22Rv1 (cell line): ENCODE data around the gene NRXN3.

ENCODE experiments used
- ZFX ChIP-seq: fragments of 450-650 bp; IDR thresholded peaks from 2 replicates; pipeline ENCODE4 v1.6.1; 2017; ENCODE audit warnings: antibody characterized with exemption, borderline replicate concordance
- TF ChIP-seq, protein P1 (sequence below): fragments of 450-650 bp; IDR thresholded peaks from 2 replicates; pipeline ENCODE4 v1.5.1; 2017; ENCODE audit warnings: mild to moderate bottlenecking

DNA sequence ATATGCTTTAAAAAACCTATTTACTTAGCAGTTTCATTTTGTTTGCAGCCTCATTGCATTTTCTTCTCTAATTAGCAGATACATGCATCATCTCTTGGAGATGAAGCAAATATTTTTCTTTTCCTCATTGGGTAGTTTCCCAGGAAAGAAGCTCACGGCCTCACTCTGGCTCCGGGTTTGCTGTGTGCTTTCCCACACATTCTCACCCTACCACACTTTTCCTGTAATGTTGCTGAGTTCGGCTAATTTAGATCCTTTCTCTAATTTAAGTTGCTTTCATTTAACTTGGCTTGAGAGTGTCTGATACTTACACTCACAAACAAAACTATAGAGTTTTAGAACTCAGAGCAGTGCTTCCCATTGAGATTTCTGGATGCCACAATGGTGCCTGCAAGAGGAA lies 928.2 kb downstream of the NRXN3 start:
- TF ChIP-seq, protein P1, sequence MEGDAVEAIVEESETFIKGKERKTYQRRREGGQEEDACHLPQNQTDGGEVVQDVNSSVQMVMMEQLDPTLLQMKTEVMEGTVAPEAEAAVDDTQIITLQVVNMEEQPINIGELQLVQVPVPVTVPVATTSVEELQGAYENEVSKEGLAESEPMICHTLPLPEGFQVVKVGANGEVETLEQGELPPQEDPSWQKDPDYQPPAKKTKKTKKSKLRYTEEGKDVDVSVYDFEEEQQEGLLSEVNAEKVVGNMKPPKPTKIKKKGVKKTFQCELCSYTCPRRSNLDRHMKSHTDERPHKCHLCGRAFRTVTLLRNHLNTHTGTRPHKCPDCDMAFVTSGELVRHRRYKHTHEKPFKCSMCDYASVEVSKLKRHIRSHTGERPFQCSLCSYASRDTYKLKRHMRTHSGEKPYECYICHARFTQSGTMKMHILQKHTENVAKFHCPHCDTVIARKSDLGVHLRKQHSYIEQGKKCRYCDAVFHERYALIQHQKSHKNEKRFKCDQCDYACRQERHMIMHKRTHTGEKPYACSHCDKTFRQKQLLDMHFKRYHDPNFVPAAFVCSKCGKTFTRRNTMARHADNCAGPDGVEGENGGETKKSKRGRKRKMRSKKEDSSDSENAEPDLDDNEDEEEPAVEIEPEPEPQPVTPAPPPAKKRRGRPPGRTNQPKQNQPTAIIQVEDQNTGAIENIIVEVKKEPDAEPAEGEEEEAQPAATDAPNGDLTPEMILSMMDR, result no peak
- TF ChIP-seq ZFX, result no peak
